ENCODE results near the gene MGST1.
"Not testable (repeated sequence)": the region's sequence is repeated elsewhere in the genome, so short reads cannot be mapped to it uniquely, and the experiment has no call there.

MGST1 gene

DNA sequence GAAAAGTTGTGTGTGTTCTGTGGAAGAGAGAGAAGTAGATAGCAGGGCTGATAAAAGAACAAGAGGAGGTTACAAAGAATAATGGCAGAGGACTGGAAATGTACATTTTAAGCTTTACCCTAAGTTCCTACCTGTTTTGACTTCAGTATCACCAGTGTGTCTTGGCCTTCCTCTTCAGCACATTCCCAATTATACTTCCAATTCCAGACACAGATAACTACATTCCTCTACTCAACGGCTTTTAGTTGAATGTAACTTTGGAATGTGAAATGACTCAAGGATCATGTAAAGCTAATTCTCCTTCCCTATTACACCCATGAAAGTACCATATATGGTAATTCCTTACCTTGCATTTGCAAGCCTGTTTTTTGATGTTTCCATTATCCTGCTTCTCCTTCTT lies 5.0 kb downstream of the MGST1 start:
- no peak for DNase-seq (ENCODE audit: low read depth)

GRCh38 chr12:16358878-16359277 lies 11.4 kb downstream of the MGST1 start:
- no peak for DNase-seq (ENCODE audit: low read depth)

DNA sequence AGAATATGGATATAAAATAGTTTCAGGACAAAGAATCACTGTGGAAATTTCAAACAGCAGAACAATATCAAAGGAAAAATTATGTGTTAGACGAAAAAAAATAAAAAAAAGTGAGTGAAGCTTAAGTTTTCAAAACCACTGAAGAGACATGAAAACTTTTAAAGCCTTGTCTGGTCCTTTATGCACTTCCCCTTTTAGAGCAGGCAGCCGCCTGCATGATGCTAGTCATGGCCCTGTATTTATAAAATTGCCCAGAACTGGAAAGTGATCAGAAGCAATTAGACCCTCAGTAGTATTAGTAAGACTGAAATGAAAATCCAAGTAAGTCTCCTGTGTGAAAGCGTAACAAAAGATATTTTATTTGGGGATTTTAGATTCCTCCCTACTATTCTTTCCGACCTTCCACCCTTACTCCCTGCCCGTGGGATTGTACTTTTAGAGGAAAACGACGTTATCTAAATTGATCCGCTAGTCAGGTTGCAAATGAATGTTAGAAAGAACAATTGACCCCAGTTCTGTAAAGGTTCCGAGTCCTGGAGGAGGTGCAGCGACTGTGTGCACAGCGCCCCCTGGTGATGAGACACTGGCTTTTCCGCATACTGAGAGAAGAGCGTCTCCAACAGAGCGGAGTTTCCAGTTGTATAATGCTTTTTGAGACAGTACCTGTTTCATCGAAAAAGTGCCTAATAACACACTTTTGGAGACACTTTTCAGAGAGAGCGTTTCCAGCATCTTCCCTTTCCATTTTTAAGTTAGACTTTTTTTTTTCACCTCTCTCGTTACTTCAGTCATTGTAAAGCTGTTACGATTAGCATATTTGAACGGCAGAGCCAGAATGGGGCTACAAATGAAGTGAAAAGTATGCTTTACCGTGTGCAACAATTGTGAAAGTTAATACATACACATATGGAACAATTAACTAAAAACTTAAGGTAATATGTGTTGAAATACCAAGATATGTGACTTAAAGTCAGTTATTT lies 12.4 kb downstream of the MGST1 start:
- peak; percentile 46 for DNase-seq (ENCODE audit: low read depth)

DNA sequence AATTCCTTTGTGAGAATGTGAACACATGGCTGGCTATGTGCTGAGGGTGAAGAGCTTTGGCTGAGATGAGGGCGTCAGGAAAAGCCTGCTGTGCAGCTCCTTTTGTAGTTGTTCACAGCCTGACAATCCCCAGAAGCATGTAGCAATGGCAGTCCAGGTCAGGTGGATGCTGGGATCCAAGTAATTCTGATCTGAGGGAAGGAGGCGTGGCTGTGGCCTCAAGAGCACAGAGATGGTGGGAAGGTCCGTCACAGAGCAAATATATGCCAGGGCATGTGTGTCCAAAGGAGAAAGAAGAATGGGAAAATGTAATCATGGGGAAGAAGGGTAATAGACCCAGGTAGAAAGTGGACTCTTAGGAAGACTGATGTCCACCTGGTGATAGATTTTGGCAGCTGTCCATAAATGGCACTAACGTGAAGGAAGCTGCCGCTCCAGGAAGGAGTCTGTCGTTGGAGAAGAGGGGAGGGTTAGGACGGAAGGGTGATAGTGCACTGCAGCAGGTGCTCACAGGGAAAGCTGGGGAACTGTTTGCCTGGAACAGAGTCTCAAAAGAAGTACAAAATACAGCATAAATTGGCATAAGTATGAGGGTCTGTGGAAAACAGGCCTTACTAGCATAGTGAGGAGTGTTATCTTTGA lies 13.8 kb downstream of the MGST1 start:
- DNase-seq (ENCODE audit: low read depth) = no peak

GRCh38 chr12:16362550-16362949 lies 15.1 kb downstream of the MGST1 start:
- DNase-seq (ENCODE audit: low read depth) = no peak

DNA sequence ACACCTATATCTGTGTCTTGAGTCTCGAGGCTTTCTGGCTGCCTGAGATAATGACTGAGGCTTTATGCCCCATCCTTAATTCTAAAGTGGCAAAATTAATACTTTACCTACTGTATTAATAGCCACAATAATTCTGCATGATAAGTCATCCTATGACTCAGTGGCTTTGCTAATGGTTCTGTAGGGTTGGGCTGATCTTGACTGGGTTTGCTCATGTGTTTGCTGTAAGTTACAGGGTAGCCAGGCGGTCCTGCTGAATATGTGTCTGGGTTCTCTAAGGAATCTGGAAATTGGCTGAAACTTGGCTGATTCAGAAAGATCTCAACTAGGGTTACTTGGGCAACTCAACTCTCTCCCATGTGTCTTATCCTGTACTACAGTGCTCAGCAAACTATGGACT lies 21.7 kb downstream of the MGST1 start:
- DNase-seq (ENCODE audit: low read depth) = no peak

- DNase-seq (ENCODE audit: low read depth) = no peak
Measured at GRCh38 chr12:16370096-16370495, 22.7 kb downstream of the MGST1 start.

DNA sequence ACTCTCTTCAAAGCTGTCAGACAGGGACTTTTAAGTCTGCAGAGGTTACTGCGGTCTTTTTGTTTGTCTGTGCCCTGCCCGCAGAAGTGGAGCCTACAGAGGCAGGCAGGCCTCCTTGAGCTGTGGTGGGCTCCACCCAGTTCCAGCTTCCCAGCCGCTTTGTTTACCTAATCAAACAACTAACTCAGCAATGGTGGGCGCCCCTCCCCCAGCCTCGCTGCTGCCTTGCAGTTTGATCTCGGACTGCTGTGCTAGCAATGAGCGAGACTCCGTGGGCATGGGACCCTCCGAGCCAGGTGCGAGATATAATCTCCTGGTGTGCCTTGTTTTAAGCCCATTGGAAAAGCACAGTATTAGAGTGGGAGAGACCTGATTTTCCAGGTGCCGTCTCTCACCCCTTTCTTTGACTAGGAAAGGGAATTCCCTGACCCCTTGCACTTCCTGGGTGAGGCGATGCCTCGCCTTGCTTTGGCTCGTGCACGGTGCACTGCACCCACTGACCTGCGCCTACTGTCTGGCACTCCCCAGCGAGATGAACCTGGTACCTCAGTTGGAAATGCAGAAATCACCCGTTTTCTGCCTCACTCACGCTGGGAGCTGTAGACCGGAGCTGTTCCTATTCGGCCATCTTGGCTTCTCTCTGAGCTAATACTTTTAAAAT lies 35.3 kb downstream of the MGST1 start:
- not testable (repeated sequence) for DNase-seq (ENCODE audit: low read depth)

DNA sequence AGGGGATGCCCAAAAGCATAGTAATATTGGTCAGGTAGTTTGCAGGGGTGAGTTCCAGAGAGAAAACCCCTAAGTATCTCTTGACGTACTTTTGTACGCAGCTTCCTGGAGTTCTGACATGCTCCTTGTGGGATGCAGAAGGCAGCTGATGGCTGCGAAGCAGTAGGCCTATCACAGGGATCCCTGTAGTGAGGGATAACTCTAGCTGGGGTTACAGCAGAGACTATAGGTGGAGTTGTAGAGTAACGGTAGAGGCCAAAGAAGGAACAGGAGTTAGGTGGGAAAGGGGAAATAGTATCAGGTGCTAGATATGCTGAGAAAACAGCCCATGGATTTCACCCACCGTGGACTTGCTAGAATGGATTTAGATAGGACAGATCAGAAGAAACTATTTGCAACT lies 37.3 kb downstream of the MGST1 start:
- DNase-seq (ENCODE audit: low read depth) = no peak

DNA sequence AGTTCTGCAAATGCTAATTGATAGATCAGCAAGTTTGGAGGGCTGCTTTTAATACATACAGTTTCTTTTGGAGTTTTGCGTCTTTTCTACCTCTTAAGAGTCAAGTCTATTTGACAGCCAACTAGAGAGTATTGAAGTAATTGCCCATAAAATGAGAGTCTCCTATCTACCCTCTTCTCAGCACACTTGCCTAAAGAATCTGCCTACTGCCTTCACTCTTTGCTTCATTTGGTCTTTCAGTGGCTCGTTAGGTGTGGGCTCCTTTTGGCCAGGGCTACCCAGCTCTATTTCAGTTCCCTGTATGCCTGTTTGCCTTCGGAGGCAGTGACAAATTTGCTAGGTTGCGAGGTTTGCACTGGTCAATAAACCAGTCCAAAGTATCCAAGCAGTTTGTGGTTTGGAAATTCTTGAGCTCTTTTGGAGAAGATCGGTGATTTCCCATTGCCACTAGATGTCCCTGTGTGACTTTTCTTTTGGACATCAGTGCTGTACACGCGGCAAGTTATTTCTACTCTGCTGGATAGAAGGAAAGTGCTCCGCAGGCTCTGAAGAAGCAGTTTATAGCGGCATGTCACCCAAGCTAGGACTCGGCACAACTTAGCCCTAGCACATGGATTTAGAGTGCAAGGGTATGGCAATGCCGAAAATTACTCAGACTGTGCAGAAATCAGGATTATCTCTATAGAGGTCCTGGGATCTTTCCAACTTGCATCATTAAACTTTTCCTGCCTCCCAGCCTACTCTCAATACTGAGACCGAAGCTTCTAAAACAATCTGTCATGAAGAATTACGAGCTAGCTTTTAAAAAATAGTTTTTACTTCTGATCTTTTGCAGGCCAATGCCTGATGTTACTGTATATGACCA lies 38.6 kb downstream of the MGST1 start:
- DNase-seq (ENCODE audit: low read depth) = peak; percentile 75

- no peak for DNase-seq (ENCODE audit: low read depth)
Measured at GRCh38 chr12:16387919-16388318, 40.5 kb downstream of the MGST1 start.

- peak; percentile 39 for DNase-seq (ENCODE audit: low read depth)
Measured at GRCh38 chr12:16389594-16389993, 42.1 kb downstream of the MGST1 start.

GRCh38 chr12:16392846-16393535 lies 45.5 kb downstream of the MGST1 start:
- no peak for DNase-seq (ENCODE audit: low read depth)

GRCh38 chr12:16399101-16399500 lies 51.7 kb downstream of the MGST1 start:
- DNase-seq (ENCODE audit: low read depth) = no peak

DNA sequence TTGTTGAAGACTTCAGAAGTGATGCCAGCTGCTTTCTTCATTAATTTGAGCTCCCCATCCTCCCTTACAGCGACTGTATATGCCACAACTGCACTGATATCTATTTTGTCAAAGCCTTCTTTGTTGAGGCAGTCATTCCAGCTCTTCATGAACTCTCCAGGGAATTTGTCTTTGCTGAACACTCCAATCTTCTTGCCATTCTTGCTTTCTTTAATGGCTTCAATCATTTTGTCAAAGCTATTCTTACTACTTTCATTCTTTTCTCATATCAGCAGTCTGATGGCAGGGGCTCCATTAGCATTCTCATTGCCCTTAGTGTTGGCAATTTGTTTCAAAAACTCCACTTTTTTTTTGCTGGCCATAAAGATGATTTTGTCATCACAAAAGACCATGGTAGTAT lies 54.4 kb downstream of the MGST1 start:
- DNase-seq (ENCODE audit: low read depth) = not testable (repeated sequence)

- DNase-seq (ENCODE audit: low read depth) = no peak
Measured at GRCh38 chr12:16407346-16407745, 59.9 kb downstream of the MGST1 start.

Data from fibroblast of gingiva (primary cell).